Measurements from ENCODE around the gene PPP1R3C.

DNA sequence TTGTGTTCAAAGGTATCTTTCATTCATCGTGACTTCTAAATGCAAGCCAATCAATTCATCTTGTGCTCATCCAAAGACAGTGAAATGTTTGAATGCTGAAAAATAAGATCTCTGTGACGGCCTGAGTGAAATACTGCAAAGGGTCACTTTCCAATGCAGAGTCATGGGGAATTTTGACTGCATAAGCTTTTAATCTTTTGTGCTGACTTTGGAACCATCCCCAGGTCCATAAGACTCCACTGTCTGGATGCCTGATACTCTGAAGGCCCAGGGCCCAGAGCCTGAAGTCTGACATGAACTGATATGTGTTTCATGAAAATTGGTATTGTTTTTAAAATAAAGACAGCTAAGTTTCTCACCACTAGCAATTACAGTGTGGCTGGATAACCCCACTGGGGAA lies 39.0 kb downstream of the PPP1R3C start:
- TF ChIP-seq CTCF (conservative IDR thresholded peaks at IDR 0.05; ENCODE audit: low read depth in 2 of 2) (no peak), CREB1 (CRISPR knock-in tag; IDR thresholded peaks at IDR 0.05; ENCODE audit: low read depth) (no peak), POLR2AphosphoS5 (IDR thresholded peaks at IDR 0.05; ENCODE audit: low read depth) (no peak), REST (IDR thresholded peaks at IDR 0.05; ENCODE audit: unreplicated experiment) (no peak)

All from GM23338 (cell line).